ENCODE data around the gene CHKB.

CHKB gene

GRCh38 chr22:50529897-50530579 is 52.6 kb downstream of the CHKB start, which contains the start of gene TYMP:
Gene TYMP, minus strand, starts transcription at chr22:50530012. Its CDS starts 303 bp downstream, at chr22:50529709.
- DNase-seq (ENCODE audit: low spot score): no peak

- no peak for DNase-seq (ENCODE audit: low spot score)
Observed at GRCh38 chr22:50529416-50529896, 53.2 kb downstream of the CHKB start.

Measured in SW480 (cell line).